Activated T-cell treated with anti-CD3 and anti-CD28 coated beads, Interleukin-2, amount 50 U/mL, for 24 hours (primary cell): ENCODE data around the gene EPHX1.

ENCODE experiments used
- DNase-seq: peaks from one replicate; pipeline ENCODE4 v3.0.0-alpha.2; 2020
- H3K27ac Mint-ChIP-seq: 2 replicates; pipeline ENCODE4 v1.8.0; 2020; ENCODE audit warnings: mild to moderate bottlenecking, mixed read lengths
- H3K27me3 Mint-ChIP-seq: 2 replicates; pipeline ENCODE4 v1.8.0; 2020; ENCODE audit warnings: mixed read lengths
- H3K36me3 Mint-ChIP-seq: 2 replicates; pipeline ENCODE4 v1.8.0; 2020; ENCODE audit warnings: low read depth, mixed read lengths
- H3K4me1 Mint-ChIP-seq: 2 replicates; pipeline ENCODE4 v1.8.0; 2020; ENCODE audit warnings: low read depth, mixed read lengths
- H3K4me3 Mint-ChIP-seq: 2 replicates; pipeline ENCODE4 v1.8.0; 2020; ENCODE audit warnings: mild to moderate bottlenecking, moderate library complexity, mixed read lengths
- H3K9me3 Mint-ChIP-seq: 2 replicates; pipeline ENCODE4 v1.8.0; 2020; ENCODE audit warnings: mixed read lengths

The EPHX1 gene

DNA sequence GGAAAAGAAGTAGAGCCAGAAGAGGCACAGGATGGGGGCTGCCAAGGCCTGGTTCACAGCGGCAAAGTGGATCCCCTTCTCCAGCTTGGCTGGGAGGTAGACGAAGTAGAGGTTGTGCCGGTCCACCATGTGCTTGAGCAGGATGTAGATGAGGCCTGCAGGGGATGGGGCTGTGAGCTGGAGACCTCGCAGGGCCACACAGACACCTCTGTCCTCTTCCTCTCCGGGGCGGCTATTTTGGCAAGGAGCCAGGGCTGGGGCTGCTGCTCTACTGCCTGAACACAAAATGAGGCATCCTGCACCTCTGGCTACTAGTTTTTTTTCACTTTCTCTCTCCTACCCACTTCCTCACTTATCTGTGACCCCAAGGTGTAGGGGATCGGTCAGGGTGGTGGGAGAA is 40.0 kb downstream of the EPHX1 start:
- H3K27me3 Mint-ChIP-seq = no peaks in the 10 kb centered on the region

DNA sequence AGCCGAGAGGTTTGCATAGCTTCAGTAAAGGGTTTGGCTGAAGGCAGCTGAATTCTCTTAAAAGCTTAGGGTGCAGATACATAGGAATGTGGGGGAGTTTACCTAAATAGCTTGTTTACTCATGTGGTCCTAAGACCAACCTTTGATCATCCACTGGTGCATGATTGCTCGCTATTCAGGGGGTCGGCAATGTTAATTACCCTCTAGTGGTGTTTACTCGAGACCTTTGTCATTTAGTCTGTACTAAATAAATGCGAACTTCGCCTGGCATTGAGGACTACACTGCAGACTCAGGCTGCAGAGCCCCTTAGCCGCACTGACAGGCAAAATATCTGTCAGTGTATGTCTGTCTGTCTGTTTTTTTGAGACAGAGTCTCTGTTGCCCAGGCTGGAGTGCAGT is 40.4 kb downstream of the EPHX1 start:
- no peak for DNase-seq
- Mint-ChIP-seq H3K9me3 (no peaks in the 10 kb centered on the region), H3K4me3 (no peak overlapping the region), H3K4me1 (peaks cover 53% of the 10 kb centered on the region), H3K27me3 (no peaks in the 10 kb centered on the region), H3K36me3 (peaks cover 82% of the 10 kb centered on the region), H3K27ac (peak overlapping the region; percentile 79)

More for the DNA sequence above, 40.0 kb downstream of the EPHX1 start:
- no peaks in the 10 kb centered on the region for H3K9me3 Mint-ChIP-seq
- H3K27ac Mint-ChIP-seq = peak overlapping the region; percentile 79
- peaks cover 79% of the 10 kb centered on the region for H3K36me3 Mint-ChIP-seq
- DNase-seq = peak; percentile 55
- H3K4me3 Mint-ChIP-seq = no peak overlapping the region
- H3K4me1 Mint-ChIP-seq = peaks cover 53% of the 10 kb centered on the region

DNA sequence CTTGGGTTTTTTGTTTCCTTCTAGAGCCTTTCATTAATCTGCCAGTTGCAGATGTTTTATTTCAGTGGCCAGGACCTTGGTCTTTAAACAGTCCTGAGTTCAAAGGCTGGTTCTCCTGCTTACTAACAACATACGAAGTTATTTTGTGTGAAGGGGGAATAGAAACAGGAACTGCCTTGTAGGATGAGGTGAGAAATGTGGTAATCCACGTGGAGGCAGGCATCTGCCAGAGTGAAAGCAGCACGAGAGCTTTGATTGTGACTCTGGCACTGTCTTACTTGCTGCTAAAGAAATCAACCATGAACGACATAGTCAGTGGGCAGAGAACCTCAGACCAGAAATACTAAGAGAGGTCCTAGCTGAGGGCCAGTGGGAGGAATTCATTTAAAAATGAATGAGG is 41.9 kb downstream of the EPHX1 start:
- peak overlapping the region; percentile 75 for H3K27ac Mint-ChIP-seq
- H3K4me3 Mint-ChIP-seq = no peak overlapping the region
- no peaks in the 10 kb centered on the region for H3K9me3 Mint-ChIP-seq
- H3K36me3 Mint-ChIP-seq = peaks cover 85% of the 10 kb centered on the region
- H3K27me3 Mint-ChIP-seq = no peaks in the 10 kb centered on the region
- no peak for DNase-seq
- peaks cover 59% of the 10 kb centered on the region for H3K4me1 Mint-ChIP-seq

DNA sequence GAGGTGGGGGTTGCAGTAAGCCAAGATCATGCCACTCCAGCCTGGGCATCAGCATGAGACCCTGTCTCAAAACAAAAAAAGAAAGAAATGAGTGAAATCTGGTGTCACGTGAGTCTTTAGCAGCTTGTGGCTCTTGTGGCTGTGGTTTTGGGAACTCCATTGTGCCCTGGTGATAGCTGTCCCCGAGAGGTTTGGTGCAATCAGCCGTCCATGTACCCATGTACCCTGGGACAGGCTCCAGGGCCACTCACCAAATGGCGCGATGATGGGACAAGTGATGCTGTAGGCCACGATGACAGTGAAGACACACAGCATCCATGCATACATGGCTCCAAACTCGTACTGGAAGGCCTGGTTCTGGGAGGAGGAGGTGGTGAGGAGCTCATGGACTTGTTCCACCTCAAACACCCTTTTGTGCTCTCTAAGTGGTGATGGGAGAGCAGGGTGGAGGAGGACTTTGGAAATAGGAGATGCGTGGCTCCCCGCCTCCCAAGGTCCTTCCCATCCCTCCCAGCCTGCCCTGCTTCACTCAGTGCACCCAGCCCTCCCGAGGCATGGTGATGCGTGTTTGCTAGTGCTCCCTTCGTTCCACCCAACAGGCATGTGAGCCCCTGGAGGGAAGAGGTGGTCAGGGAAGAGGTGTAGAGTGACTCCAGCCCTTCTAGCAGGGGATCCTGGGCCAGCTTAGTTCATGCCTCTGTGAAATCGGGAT is 42.6 kb downstream of the EPHX1 start:
- no peaks in the 10 kb centered on the region for H3K27me3 Mint-ChIP-seq
- peaks cover 59% of the 10 kb centered on the region for H3K4me1 Mint-ChIP-seq

DNA sequence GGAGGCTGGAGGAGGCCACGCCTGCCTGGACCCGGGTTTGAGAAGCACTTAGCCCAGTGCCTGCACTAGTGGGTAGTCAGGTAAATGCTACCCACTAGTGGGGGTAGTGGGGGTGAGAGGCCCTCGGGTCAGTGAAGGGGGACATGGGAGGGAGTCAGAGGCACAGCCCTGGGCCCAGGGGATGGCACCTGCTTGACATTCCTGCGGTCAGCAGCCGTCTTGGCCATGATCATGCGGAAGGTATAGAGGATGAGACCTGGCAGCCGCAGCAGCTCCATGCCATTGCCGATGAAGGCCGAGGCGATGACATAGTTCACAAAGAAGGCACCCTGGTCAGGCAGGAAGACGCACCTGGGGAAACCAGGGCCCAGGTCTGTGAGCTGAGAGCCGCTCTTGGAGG is 43.5 kb downstream of the EPHX1 start:
- Mint-ChIP-seq H3K27me3 (no peaks in the 10 kb centered on the region), H3K27ac (peak overlapping the region; percentile 49), H3K4me3 (no peak overlapping the region), H3K4me1 (peaks cover 50% of the 10 kb centered on the region), H3K36me3 (peaks cover 87% of the 10 kb centered on the region), H3K9me3 (no peaks in the 10 kb centered on the region)
- no peak for DNase-seq

More for the DNA sequence above, 42.6 kb downstream of the EPHX1 start:
- Mint-ChIP-seq H3K36me3 (peaks cover 87% of the 10 kb centered on the region), H3K4me3 (no peak overlapping the region), H3K9me3 (no peaks in the 10 kb centered on the region), H3K27ac (peak overlapping the region; percentile 75)
- DNase-seq = no peak

DNA sequence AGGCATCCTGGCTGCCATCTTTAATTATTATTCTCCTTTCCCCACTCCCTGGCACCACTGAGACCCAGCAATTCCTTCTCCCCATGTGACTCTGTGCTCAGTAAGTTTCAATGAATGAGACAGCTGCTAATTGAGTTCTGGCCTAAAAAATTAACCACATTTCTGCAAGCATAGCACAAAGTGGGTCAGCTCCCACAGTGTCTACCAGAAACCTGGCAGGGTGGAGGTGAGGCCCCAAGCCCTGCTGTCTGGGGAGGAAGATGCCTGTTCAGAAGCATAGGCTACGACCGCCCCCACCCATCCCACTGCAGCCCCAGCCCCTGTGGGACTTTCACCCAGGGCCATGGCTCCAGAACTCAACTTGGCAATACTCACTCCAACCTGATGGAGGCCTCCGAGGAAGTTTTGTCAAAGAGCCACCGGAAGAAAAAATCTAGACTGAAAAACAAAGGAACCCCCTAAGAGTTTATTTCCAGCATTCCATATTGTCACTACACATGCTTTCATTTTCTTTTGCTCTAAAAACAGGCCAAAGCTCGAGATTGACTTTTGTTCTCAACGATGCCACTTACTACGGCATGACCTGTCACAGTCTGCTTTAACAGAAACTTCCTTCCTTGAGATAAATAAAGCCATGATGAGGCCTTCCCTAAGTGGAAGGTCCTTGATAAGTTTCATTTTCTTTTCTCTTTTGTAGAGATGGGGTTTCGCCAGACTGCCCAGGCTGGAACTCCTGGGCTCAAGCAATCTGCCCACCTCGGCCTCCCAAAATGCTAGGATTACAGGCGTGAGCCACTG is 45.8 kb downstream of the EPHX1 start:
- no peak for DNase-seq
- H3K4me3 Mint-ChIP-seq = no peak overlapping the region

DNA sequence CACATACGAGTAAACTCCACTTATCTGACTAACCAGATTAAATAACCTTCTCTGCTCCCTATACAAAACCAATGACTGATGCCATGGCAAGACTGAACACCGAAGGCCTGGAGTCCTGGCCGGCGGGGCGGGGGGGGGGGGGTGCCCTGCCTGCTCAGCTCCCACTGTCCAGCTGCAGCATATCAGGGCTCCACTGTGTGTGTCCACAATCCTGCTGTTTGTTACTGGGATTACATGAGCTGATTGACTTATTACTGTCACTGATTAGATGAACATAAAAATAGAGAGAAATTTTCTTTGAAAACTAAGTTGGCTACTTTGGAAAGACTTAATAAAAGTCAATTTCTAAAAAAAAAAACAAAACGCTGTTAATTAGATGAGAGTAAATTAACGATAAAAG is 47.3 kb downstream of the EPHX1 start:
- Mint-ChIP-seq H3K9me3 (no peaks in the 10 kb centered on the region), H3K27ac (peak overlapping the region; percentile 66), H3K27me3 (no peaks in the 10 kb centered on the region), H3K36me3 (peaks cover 88% of the 10 kb centered on the region), H3K4me3 (no peak overlapping the region), H3K4me1 (peaks cover 21% of the 10 kb centered on the region)
- no peak for DNase-seq

More for the DNA sequence above, 45.8 kb downstream of the EPHX1 start:
- H3K27ac Mint-ChIP-seq = peak overlapping the region; percentile 72
- no peaks in the 10 kb centered on the region for H3K27me3 Mint-ChIP-seq
- peaks cover 32% of the 10 kb centered on the region for H3K4me1 Mint-ChIP-seq
- H3K36me3 Mint-ChIP-seq = peaks cover 87% of the 10 kb centered on the region
- H3K9me3 Mint-ChIP-seq = no peaks in the 10 kb centered on the region

DNA sequence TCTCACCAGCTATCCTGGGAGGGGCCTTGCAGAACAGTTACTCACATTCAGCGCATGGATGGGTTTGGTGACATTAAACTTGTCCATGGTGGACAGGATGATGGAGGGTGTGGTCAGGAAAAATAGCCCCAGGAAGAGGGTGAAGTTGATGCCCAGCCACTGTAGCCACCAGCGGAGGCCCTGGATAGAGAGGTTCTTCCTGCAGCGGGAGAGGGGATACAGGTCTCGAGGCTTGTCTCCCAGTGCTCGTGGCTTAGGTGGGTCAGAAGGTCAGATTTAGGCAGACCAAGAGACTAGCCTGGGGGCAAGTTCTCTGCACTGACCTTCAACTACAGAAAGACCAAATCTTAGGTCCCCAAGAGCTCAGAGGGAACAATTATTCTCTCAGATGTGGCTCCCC is 49.2 kb downstream of the EPHX1 start:
- Mint-ChIP-seq H3K27me3 (no peaks in the 10 kb centered on the region), H3K4me1 (peaks cover 12% of the 10 kb centered on the region), H3K4me3 (no peak overlapping the region), H3K9me3 (no peaks in the 10 kb centered on the region), H3K36me3 (peaks cover 84% of the 10 kb centered on the region), H3K27ac (no peak overlapping the region)
- DNase-seq = no peak

DNA sequence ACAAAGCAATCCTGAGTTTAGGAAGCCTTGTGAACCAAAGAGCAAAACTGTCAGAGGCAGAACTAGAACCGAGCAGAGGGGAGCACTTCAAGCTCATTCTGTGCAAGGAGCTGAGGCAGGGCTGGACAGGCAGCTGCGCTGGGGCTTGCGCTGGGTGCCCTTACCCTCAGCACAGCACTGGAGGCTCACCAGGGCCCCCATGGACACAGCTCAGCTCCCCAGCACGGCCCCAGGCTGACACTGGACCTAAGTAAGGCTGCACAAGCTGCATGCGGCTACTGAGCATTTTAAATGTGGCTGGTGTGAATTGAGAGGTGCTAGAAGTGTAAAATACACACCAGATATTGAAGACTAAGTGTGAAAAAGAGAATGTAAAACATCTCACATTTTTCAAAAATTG is 50.2 kb downstream of the EPHX1 start:
- peak overlapping the region; percentile 2 for H3K27ac Mint-ChIP-seq
- DNase-seq = no peak
- H3K27me3 Mint-ChIP-seq = no peaks in the 10 kb centered on the region
- no peaks in the 10 kb centered on the region for H3K9me3 Mint-ChIP-seq
- H3K36me3 Mint-ChIP-seq = peaks cover 83% of the 10 kb centered on the region
- H3K4me3 Mint-ChIP-seq = no peak overlapping the region
- peaks cover 17% of the 10 kb centered on the region for H3K4me1 Mint-ChIP-seq

DNA sequence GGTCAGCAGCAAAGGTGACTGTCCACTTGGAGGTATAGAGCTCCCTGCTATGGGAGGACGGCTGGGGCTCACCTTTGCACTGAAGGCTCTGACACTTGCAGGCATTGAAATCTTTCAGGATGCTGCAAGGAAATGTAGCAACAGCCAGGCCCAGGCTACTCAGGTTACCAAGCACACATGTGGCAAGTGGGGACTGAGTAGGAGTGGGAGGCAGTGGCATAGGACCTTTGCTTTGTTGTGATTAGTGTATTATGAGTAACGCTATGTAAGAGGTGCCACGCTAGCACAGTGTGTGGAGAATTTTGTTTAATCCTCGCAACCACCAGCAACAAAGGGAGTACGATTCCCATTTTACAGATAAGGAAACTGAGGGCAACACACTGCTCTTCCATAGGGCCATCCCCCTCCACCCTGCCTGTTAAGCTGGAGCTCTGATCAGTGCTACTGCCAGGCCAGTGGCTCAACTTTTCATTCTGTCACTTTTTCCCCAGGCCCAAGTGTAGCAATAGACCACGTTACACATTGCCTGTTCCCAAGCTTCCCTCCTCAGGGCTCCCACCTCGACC is 51.0 kb downstream of the EPHX1 start:
- Mint-ChIP-seq H3K4me3 (no peak overlapping the region), H3K36me3 (peaks cover 84% of the 10 kb centered on the region), H3K27ac (peak overlapping the region; percentile 71), H3K4me1 (peaks cover 21% of the 10 kb centered on the region), H3K27me3 (no peaks in the 10 kb centered on the region), H3K9me3 (no peaks in the 10 kb centered on the region)
- DNase-seq = no peak

DNA sequence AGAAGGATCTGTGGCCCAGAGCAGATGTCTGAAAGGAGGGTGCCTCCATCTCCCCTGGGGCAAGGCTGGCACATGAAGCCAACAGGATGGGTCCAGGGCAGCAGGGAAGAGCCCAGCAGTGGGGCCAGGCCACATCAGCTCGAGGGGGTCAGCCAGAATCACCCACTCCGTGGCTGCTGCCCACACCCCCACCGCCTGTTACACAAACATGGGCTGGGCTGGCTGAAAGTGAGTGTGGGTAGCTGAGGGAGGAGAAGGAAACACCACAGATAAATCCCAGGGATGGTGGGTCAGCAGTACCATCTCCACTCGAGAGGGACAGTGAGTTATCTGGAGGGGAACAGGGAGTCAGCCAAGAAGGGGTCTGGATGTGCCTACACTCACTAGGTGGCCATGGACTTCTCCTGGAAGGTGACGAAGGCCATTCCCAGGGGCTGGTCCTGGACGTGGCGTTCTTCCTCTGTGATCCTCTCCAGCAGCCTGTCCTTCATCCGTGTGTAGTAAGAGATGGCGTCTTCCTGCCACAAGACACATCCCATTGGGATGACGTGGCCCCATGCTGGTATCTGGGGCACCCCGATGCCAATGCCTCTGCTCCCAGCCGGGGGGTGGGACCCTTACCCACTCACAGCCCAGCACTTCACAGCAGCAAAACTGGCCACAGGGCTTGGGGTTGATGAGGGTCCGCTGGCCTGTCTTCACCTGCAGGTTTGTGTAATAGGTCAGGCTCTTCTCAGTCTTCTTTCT is 52.1 kb downstream of the EPHX1 start:
- Mint-ChIP-seq H3K9me3 (no peaks in the 10 kb centered on the region), H3K4me1 (peaks cover 30% of the 10 kb centered on the region), H3K27ac (peak overlapping the region; percentile 71), H3K27me3 (no peaks in the 10 kb centered on the region), H3K36me3 (peaks cover 83% of the 10 kb centered on the region), H3K4me3 (no peak overlapping the region)
- no peak for DNase-seq

DNA sequence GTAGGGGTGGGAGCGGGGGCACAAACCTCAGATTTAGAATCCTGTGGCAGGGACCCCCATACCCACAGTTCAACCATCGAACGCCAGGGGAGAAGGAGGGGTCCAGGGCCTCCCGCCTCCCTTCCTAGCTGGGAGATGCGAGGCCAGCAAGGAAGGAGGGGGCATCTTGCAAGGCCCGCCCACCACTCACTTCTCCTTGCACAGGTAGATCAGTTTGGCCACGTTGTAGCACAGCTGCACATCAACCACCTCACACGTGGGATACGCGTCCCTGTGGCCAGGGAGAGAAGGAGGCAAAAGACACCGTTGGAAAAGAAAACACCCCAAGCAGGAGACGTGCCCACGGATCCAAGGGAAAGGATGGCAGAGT is 52.6 kb downstream of the EPHX1 start:
- Mint-ChIP-seq H3K36me3 (peaks cover 84% of the 10 kb centered on the region), H3K4me1 (peaks cover 36% of the 10 kb centered on the region), H3K9me3 (no peaks in the 10 kb centered on the region), H3K4me3 (no peak overlapping the region), H3K27me3 (no peaks in the 10 kb centered on the region), H3K27ac (no peak overlapping the region)
- no peak for DNase-seq

DNA sequence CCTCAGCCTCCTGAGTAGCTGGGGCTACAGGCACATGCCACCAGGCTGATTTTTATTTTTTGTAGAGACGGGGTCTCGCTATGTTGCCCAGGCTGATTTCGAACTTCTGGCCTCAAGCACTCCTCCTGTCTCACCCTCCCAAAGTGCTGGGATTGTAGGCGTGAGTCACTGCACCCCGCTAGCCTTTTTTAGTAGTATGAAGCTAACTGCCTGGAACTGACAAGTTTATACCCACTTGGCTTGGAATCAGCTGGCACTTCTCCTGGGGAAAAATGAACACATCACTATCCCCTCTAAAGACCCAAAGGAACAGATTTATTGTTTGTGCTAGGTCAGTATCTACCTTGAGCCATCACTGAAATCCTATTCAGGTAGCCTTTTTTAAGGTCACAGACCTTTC is 53.2 kb downstream of the EPHX1 start:
- DNase-seq = no peak
- Mint-ChIP-seq H3K4me3 (no peak overlapping the region), H3K36me3 (peaks cover 85% of the 10 kb centered on the region), H3K27ac (peak overlapping the region; percentile 38), H3K4me1 (peaks cover 42% of the 10 kb centered on the region), H3K27me3 (no peaks in the 10 kb centered on the region), H3K9me3 (no peaks in the 10 kb centered on the region)

DNA sequence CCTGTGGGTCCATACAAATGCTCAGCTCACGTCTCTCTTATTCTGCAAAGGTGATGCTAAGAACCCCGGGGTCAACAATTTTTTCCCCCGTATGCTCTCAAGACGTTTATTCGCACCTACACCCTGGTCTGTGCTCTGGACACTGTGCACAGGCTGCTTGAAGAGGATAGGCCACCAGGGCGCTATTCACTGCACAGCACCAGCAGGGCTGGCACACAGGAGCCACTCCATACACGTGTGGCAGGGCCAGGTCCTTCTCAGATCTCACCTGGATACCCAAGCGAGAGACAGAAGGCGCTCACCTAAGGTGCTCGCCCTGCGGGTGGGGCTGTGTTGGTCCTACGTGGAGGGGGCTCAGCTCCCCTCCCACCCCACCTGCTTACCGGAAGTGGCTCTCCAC is 55.6 kb downstream of the EPHX1 start:
- Mint-ChIP-seq H3K36me3 (peaks cover 85% of the 10 kb centered on the region), H3K9me3 (no peaks in the 10 kb centered on the region), H3K27me3 (no peaks in the 10 kb centered on the region), H3K27ac (peak overlapping the region; percentile 82), H3K4me3 (no peak overlapping the region), H3K4me1 (peaks cover 50% of the 10 kb centered on the region)
- no peak for DNase-seq
